GM12878 (cell line): ENCODE results near the gene C1QBP.

Experiments used
- POLR2A ChIP-seq: IDR thresholded peaks from 2 replicates; pipeline ENCODE4 v1.6.1; 2011; ENCODE audit warnings: low read depth, mild to moderate bottlenecking, low read length
- RBBP5 ChIP-seq: fragments of 200-600 bp; sonication (generic); conservative IDR thresholded peaks from 2 replicates; pipeline ENCODE4 v1.6.1; 2016
- ZNF274 ChIP-seq: IDR thresholded peaks from one replicate; pipeline ENCODE4 v1.8.0; 2011; ENCODE audit not compliant: insufficient read length, insufficient read depth
- ZNF384 ChIP-seq: IDR thresholded peaks from 2 replicates; pipeline ENCODE4 v1.6.1; 2012; ENCODE audit warnings: low read depth, mild to moderate bottlenecking, low read length, improper control_type of control experiment, borderline replicate concordance
- ZNF592 ChIP-seq: fragments of 450-650 bp; IDR thresholded peaks from 2 replicates; pipeline ENCODE4 v1.6.1; 2017; ENCODE audit warnings: mild to moderate bottlenecking, moderate library complexity
- TF ChIP-seq, protein P1 (sequence below): IDR thresholded peaks from 2 replicates; pipeline ENCODE4 v1.6.1; 2011; ENCODE audit warnings: low read depth, mild to moderate bottlenecking, low read length, moderate library complexity, borderline replicate concordance; ENCODE audit errors: extremely low read depth
- TF ChIP-seq, protein P2 (sequence below), 3 experiments: IDR thresholded peaks in 2 of 3; conservative IDR thresholded peaks in 1 of 3; 2 replicates each; pipeline ENCODE4 v1.5.1; 2011; ENCODE audit warnings: low read depth in 3 of 3, low read length in 3 of 3, mild to moderate bottlenecking in 3 of 3, control low read depth in 2 of 3, moderate library complexity in 2 of 3, inconsistent platforms in 1 of 3, mixed read lengths in 1 of 3; ENCODE audit not compliant: control insufficient read depth in 2 of 3, insufficient read depth in 1 of 3; ENCODE audit errors: extremely low read depth in 1 of 3
- TF ChIP-seq, protein P3 (sequence below): fragments of 450-650 bp; IDR thresholded peaks from 2 replicates; pipeline ENCODE4 v1.6.1; 2017; ENCODE audit warnings: mild to moderate bottlenecking, low read depth, inconsistent platforms; ENCODE audit not compliant: poor library complexity, severe bottlenecking
- TF ChIP-seq, protein P4 (sequence below): IDR thresholded peaks from 2 replicates; pipeline ENCODE4 v1.6.1; 2012; ENCODE audit warnings: mild to moderate bottlenecking, low read depth, low read length

DNA sequence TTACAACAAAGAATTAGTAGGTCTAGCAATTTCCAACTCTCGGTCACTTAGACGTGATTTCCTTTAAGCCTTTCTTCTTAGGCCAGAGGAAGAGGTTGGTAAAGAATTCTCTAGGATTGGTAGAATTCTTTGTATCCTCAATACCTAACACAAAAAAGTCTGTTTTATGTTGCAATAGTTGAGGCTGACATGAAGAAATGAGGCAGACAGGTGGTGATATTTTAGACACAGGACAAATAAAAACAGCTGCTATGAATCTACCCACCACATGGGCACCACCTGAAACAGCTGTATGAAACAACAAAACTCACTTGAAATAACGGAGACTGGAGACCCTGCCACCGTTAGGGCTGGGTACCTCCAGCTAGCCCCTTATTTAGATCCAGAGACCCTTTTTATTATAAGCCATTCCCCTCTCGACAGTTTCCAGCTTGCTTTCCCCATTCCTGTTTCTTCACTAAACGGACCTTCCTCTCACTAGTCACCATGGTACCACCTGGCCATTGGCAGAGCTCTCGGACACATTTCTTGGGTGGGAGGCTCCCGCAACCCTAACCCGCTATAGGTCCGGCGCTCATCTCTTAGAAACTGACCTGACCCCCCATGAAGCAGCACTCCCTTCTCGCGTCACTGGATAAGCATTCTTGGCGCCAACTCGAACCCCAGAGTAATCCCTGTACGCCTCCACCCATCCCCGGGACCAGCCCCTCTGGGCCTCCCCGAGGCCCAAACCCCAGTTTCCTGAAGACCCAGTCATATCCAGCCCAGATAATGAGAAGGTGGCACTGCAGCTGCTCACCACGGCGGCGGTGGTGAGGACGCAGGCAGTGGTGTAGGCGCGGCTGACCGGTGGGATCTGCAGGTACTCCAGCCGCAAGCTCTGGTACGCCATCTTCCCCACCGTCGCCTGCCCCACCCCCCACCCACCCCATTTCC is 46.6 kb upstream of the C1QBP start, which contains the start of gene DERL2:
- TF ChIP-seq ZNF274 (no peak), POLR2A (peak; percentile 72), RBBP5 (no peak), ZNF384 (no peak), ZNF592 (no peak)
- TF ChIP-seq, protein P1, sequence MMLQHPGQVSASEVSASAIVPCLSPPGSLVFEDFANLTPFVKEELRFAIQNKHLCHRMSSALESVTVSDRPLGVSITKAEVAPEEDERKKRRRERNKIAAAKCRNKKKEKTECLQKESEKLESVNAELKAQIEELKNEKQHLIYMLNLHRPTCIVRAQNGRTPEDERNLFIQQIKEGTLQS = no peak
- TF ChIP-seq, protein P2, sequence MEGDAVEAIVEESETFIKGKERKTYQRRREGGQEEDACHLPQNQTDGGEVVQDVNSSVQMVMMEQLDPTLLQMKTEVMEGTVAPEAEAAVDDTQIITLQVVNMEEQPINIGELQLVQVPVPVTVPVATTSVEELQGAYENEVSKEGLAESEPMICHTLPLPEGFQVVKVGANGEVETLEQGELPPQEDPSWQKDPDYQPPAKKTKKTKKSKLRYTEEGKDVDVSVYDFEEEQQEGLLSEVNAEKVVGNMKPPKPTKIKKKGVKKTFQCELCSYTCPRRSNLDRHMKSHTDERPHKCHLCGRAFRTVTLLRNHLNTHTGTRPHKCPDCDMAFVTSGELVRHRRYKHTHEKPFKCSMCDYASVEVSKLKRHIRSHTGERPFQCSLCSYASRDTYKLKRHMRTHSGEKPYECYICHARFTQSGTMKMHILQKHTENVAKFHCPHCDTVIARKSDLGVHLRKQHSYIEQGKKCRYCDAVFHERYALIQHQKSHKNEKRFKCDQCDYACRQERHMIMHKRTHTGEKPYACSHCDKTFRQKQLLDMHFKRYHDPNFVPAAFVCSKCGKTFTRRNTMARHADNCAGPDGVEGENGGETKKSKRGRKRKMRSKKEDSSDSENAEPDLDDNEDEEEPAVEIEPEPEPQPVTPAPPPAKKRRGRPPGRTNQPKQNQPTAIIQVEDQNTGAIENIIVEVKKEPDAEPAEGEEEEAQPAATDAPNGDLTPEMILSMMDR (IDR thresholded peaks at IDR 0.05 in 2 of 3, conservative IDR thresholded peaks at IDR 0.05 in 1 of 3; ENCODE audit: control insufficient read depth in 2 of 3, extremely low read depth in 1 of 3, insufficient read depth in 1 of 3, low read depth in 3 of 3, low read length in 3 of 3) = no peak
- TF ChIP-seq, protein P3, sequence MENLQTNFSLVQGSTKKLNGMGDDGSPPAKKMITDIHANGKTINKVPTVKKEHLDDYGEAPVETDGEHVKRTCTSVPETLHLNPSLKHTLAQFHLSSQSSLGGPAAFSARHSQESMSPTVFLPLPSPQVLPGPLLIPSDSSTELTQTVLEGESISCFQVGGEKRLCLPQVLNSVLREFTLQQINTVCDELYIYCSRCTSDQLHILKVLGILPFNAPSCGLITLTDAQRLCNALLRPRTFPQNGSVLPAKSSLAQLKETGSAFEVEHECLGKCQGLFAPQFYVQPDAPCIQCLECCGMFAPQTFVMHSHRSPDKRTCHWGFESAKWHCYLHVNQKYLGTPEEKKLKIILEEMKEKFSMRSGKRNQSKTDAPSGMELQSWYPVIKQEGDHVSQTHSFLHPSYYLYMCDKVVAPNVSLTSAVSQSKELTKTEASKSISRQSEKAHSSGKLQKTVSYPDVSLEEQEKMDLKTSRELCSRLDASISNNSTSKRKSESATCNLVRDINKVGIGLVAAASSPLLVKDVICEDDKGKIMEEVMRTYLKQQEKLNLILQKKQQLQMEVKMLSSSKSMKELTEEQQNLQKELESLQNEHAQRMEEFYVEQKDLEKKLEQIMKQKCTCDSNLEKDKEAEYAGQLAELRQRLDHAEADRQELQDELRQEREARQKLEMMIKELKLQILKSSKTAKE = no peak
- TF ChIP-seq, protein P4, sequence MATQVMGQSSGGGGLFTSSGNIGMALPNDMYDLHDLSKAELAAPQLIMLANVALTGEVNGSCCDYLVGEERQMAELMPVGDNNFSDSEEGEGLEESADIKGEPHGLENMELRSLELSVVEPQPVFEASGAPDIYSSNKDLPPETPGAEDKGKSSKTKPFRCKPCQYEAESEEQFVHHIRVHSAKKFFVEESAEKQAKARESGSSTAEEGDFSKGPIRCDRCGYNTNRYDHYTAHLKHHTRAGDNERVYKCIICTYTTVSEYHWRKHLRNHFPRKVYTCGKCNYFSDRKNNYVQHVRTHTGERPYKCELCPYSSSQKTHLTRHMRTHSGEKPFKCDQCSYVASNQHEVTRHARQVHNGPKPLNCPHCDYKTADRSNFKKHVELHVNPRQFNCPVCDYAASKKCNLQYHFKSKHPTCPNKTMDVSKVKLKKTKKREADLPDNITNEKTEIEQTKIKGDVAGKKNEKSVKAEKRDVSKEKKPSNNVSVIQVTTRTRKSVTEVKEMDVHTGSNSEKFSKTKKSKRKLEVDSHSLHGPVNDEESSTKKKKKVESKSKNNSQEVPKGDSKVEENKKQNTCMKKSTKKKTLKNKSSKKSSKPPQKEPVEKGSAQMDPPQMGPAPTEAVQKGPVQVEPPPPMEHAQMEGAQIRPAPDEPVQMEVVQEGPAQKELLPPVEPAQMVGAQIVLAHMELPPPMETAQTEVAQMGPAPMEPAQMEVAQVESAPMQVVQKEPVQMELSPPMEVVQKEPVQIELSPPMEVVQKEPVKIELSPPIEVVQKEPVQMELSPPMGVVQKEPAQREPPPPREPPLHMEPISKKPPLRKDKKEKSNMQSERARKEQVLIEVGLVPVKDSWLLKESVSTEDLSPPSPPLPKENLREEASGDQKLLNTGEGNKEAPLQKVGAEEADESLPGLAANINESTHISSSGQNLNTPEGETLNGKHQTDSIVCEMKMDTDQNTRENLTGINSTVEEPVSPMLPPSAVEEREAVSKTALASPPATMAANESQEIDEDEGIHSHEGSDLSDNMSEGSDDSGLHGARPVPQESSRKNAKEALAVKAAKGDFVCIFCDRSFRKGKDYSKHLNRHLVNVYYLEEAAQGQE = no peak
